DND-41 (cell line): ENCODE measurements around the gene SMIM44.

Experiments used
- ATAC-seq: fragments of 200-7000 bp; cut with Tn5 transposase; 3 replicates; pipeline ENCODE4 v1.9.1; 2021; ENCODE audit warnings: low read depth; ENCODE audit not compliant: insufficient read depth
- DNase-seq: peaks from one replicate; pipeline ENCODE4 v3.0.0-alpha.2; 2020
- H2AFZ ChIP-seq: 2 replicates; pipeline ENCODE4 v1.6.0; 2012; ENCODE audit warnings: low read depth, low read length
- H3K27ac ChIP-seq: 2 replicates; pipeline ENCODE4 v1.5.1; 2012; ENCODE audit warnings: low read length, inconsistent platforms
- H3K27me3 ChIP-seq: fragments of 200-600 bp; sonication (generic); 2 replicates; pipeline ENCODE4 v1.6.0; 2012; ENCODE audit warnings: low read length, mild to moderate bottlenecking, inconsistent platforms; ENCODE audit not compliant: insufficient read depth, poor library complexity
- H3K36me3 ChIP-seq: 2 replicates; pipeline ENCODE4 v1.5.1; 2012; ENCODE audit warnings: low read length, inconsistent platforms; ENCODE audit not compliant: insufficient read depth
- H3K4me1 ChIP-seq: 2 replicates; pipeline ENCODE4 v1.5.1; 2012; ENCODE audit warnings: mild to moderate bottlenecking, low read length; ENCODE audit not compliant: insufficient read depth
- H3K4me2 ChIP-seq: 2 replicates; pipeline ENCODE4 v1.6.0; 2012; ENCODE audit warnings: mild to moderate bottlenecking, moderate library complexity, low read length, inconsistent platforms; ENCODE audit not compliant: insufficient read depth
- H3K4me3 ChIP-seq, 2 experiments: fragments of 200-600 bp in 1 of 2; shearing (Covaris generic) in 1 of 2; 2 replicates each; pipeline ENCODE4 v1.5.1; 2012 to 2016; ENCODE audit warnings: inconsistent platforms in 2 of 2, low read length in 2 of 2, mild to moderate bottlenecking in 2 of 2, low read depth in 1 of 2, moderate library complexity in 1 of 2
- H3K79me2 ChIP-seq: 2 replicates; pipeline ENCODE4 v1.6.0; 2012; ENCODE audit warnings: low read length, inconsistent platforms; ENCODE audit not compliant: insufficient read depth
- H3K9ac ChIP-seq: 2 replicates; pipeline ENCODE4 v1.6.0; 2012; ENCODE audit warnings: low read depth, mild to moderate bottlenecking, inconsistent platforms, low read length, moderate library complexity
- H3K9me3 ChIP-seq: 2 replicates; pipeline ENCODE4 v1.5.1; 2012; ENCODE audit warnings: low read length, moderate library complexity, mild to moderate bottlenecking, inconsistent platforms; ENCODE audit not compliant: insufficient read depth, severe bottlenecking
- H4K20me1 ChIP-seq: 2 replicates; pipeline ENCODE4 v1.6.0; 2012; ENCODE audit warnings: low read length; ENCODE audit not compliant: insufficient read depth
- EZH2 ChIP-seq: IDR thresholded peaks from 3 replicates; pipeline ENCODE4 v1.6.1; 2012; ENCODE audit warnings: borderline replicate concordance, low read depth, mild to moderate bottlenecking, moderate library complexity, low read length, inconsistent platforms; ENCODE audit not compliant: severe bottlenecking
- TF ChIP-seq, protein P1 (sequence below): IDR thresholded peaks from 2 replicates; pipeline ENCODE4 v1.5.1; 2012; ENCODE audit warnings: borderline replicate concordance, low read length, moderate library complexity, mild to moderate bottlenecking; ENCODE audit not compliant: poor library complexity, severe bottlenecking; ENCODE audit errors: extremely low read depth

SMIM44 gene

DNA sequence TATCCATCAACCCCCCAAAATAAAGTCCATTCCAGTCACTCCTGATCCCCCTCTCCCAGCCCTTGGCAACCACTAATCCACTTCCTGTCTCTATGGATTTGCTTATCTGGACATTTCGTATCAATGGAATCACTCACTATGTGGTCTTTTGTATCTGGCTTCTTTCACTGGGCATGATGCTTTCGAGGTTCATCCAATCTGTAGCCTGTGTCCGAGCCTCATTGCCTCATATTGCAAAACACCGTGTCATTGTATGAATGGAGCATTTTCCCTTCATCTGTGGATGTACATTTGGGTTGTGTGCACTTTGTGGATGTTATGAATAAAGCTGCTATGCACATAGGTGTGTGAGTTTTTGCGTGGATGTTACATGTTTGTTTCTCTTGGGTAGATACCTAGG, 21.5 kb upstream of the SMIM44 start:
- H3K36me3 ChIP-seq: peaks cover 20% of the 10 kb centered on the region
- TF ChIP-seq EZH2: no peak
- TF ChIP-seq, protein P1, sequence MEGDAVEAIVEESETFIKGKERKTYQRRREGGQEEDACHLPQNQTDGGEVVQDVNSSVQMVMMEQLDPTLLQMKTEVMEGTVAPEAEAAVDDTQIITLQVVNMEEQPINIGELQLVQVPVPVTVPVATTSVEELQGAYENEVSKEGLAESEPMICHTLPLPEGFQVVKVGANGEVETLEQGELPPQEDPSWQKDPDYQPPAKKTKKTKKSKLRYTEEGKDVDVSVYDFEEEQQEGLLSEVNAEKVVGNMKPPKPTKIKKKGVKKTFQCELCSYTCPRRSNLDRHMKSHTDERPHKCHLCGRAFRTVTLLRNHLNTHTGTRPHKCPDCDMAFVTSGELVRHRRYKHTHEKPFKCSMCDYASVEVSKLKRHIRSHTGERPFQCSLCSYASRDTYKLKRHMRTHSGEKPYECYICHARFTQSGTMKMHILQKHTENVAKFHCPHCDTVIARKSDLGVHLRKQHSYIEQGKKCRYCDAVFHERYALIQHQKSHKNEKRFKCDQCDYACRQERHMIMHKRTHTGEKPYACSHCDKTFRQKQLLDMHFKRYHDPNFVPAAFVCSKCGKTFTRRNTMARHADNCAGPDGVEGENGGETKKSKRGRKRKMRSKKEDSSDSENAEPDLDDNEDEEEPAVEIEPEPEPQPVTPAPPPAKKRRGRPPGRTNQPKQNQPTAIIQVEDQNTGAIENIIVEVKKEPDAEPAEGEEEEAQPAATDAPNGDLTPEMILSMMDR: no peak
- peak overlapping the region; percentile 87 for H3K9ac ChIP-seq
- DNase-seq: no peak
- no peaks in the 10 kb centered on the region for H3K27me3 ChIP-seq
- peaks cover 48% of the 10 kb centered on the region for H3K4me1 ChIP-seq
- H2AFZ ChIP-seq: 0 out of 2 replicates have a peak overlapping the region, but pooled peaks have one; percentile 24
- peaks cover 25% of the 10 kb centered on the region for H4K20me1 ChIP-seq
- peak overlapping the region; percentile 55 for H3K27ac ChIP-seq
- H3K79me2 ChIP-seq: peaks cover 49% of the 10 kb centered on the region
- ATAC-seq: no peak
- peak overlapping the region; percentile 88 for H3K4me2 ChIP-seq
- H3K4me3 ChIP-seq: peak overlapping the region in 1 of 2 experiments; percentile 81; a peak in 2 of 4 replicates
- H3K9me3 ChIP-seq: no peaks in the 10 kb centered on the region

DNA sequence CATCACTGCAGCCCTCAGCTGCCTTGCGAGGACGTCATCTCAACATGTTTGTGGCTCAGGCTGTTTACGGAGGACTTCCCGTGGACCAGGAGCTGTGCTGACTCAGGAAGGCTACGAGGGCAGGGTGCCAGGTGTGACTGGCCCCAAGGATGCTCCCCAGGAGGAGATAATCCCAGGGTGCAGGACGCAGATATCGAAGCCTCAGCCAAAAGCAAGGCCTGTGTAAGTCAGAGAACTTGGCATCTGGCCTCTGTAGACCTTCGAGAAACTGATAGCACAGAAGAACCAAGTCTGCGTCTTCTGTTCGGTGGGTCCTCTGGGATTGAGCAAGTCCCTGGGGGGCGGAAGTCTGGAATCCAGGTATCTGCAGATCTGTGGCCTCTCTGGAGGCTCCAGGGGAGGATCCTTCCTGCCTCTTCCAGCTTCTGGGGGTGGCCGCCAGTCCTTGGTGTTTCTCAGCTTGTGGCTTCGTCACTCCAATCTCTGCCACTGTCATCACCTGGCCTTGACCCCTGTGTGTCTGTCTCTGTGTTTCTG, 19.9 kb upstream of the SMIM44 start:
- Histone ChIP-seq H3K4me3 (no peak overlapping the region), H3K36me3 (peaks cover 9% of the 10 kb centered on the region; the same call in 1 of the 2 replicates), H3K9me3 (no peaks in the 10 kb centered on the region), H3K9ac (no peak overlapping the region), H3K27me3 (no peaks in the 10 kb centered on the region), H3K27ac (no peak overlapping the region), H4K20me1 (peaks cover 9% of the 10 kb centered on the region), H2AFZ (no peak overlapping the region), H3K79me2 (peaks cover 49% of the 10 kb centered on the region), H3K4me1 (peaks cover 49% of the 10 kb centered on the region), H3K4me2 (no peak overlapping the region)
- ATAC-seq: no peak
- TF ChIP-seq EZH2: no peak
- TF ChIP-seq, protein P1: no peak
- no peak for DNase-seq

DNA sequence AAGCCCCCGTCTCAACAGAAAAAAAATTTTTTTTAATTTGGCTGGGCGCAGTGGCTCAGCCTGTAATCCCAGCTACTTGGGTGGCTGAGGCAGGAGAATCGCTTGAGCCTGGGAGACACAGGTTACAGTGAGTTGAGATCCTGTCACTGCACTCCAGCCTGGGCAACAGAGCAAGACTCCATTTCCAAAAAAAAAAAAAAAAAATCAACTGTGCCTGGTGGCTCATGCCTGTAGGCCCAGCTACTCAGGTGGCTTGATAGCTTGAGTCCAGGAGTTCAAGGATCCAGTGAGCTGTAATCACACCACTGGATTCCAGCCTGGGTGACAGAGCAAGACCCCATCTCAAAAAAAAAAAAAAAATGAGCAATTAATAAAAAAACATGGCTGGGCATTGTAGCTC, 18.5 kb upstream of the SMIM44 start:
- Histone ChIP-seq H4K20me1 (peaks cover 7% of the 10 kb centered on the region; the same call in 1 of the 2 replicates), H3K36me3 (peaks cover 14% of the 10 kb centered on the region), H3K9me3 (no peaks in the 10 kb centered on the region), H3K4me2 (no peak overlapping the region), H3K4me3 (no peak overlapping the region), H3K4me1 (peaks cover 50% of the 10 kb centered on the region), H3K27ac (no peak overlapping the region), H3K9ac (no peak overlapping the region), H3K27me3 (no peaks in the 10 kb centered on the region), H2AFZ (no peak overlapping the region), H3K79me2 (peaks cover 49% of the 10 kb centered on the region)
- ATAC-seq (no peak), DNase-seq (no peak)
- TF ChIP-seq, protein P1: no peak
- no peak for TF ChIP-seq EZH2
